HepG2 (cell line): ENCODE data around the gene CAMTA1. TPM values are rescaled to one million over a fixed set of nuclear protein-coding genes. Genes with fewer than 3 reads are reported as not detected.

ENCODE experiments used
- ARNT ChIP-seq: fragments of 450-650 bp; IDR thresholded peaks from 2 replicates; pipeline ENCODE4 v1.6.1; 2017
- CBFB ChIP-seq: sonication (generic); formaldehyde crosslinking; IDR thresholded peaks from 2 replicates; pipeline ENCODE4 v1.4.0; 2020; ENCODE audit warnings: missing genetic modification reagents
- FOXK2 ChIP-seq: fragments of 450-650 bp; IDR thresholded peaks from 2 replicates; pipeline ENCODE4 v1.6.1; 2016
- GFI1 ChIP-seq: sonication (generic); formaldehyde crosslinking; IDR thresholded peaks from 2 replicates; pipeline ENCODE4 v1.5.0; 2020; ENCODE audit warnings: missing genetic modification reagents, mild to moderate bottlenecking, borderline replicate concordance
- GTF3A ChIP-seq: sonication (generic); formaldehyde crosslinking; conservative IDR thresholded peaks from 2 replicates; pipeline ENCODE4 v1.4.0; 2020; ENCODE audit warnings: mild to moderate bottlenecking, missing genetic modification reagents
- HNRNPLL ChIP-seq: fragments of 200-400 bp; formaldehyde crosslinking; IDR thresholded peaks from 2 replicates; pipeline ENCODE4 v1.6.1; 2017; ENCODE audit warnings: mild to moderate bottlenecking, low read depth, low read length; ENCODE audit not compliant: poor library complexity, severe bottlenecking
- PHB2 ChIP-seq: fragments of 450-650 bp; IDR thresholded peaks from 2 replicates; pipeline ENCODE4 v1.6.1; 2018; ENCODE audit not compliant: partially characterized antibody
- SAFB2 ChIP-seq: sonication (generic); formaldehyde crosslinking; IDR thresholded peaks from 2 replicates; pipeline ENCODE4 v1.5.1; 2020; ENCODE audit warnings: missing genetic modification reagents, low read depth, mild to moderate bottlenecking, borderline replicate concordance
- SSRP1 ChIP-seq: IDR thresholded peaks from 2 replicates; pipeline ENCODE4 v1.6.1; 2016; ENCODE audit warnings: control low read depth
- TMF1 ChIP-seq: sonication (generic); formaldehyde crosslinking; IDR thresholded peaks from 2 replicates; pipeline ENCODE4 v1.8.1; 2022; ENCODE audit warnings: low read depth, missing genetic modification reagents
- ZFP62 ChIP-seq: sonication (generic); formaldehyde crosslinking; IDR thresholded peaks from 2 replicates; pipeline ENCODE4 v1.4.0; 2020; ENCODE audit warnings: missing genetic modification reagents
- ZNF510 ChIP-seq: sonication (generic); formaldehyde crosslinking; IDR thresholded peaks from 2 replicates; pipeline ENCODE4 v1.4.0; 2020; ENCODE audit warnings: low read depth, mild to moderate bottlenecking, missing genetic modification reagents
- ZNF703 ChIP-seq: sonication (generic); formaldehyde crosslinking; IDR thresholded peaks from 2 replicates; pipeline ENCODE4 v1.5.1; 2020; ENCODE audit warnings: missing genetic modification reagents, mild to moderate bottlenecking, moderate library complexity, borderline replicate concordance
- ZNF891 ChIP-seq: sonication (generic); formaldehyde crosslinking; IDR thresholded peaks from 2 replicates; pipeline ENCODE4 v1.5.0; 2020; ENCODE audit warnings: mild to moderate bottlenecking, missing genetic modification reagents
- polyA plus RNA-seq, 8 experiments: library from polyadenylated mRNA; depleted of rRNA in 3 of 8; stranded (reverse) in 7 of 8; unstranded in 1 of 8; fragments of >200 nt; fragmentation: Illumina TruSeq in 4 of 8; extraction: Trizol in 4 of 8; gene quantifications; 2 replicates each; pipeline versions ENCODE4 v1.2.1 to v1.2.3, GENCODE V29; 2011 to 2016; ENCODE audit warnings: low read depth in 4 of 8, missing spikeins in 1 of 8, mixed read lengths in 1 of 8; ENCODE audit not compliant: insufficient read depth in 1 of 8
- total RNA-seq, 5 experiments: library from RNA; depleted of rRNA; stranded (reverse); fragments of >200 nt; fragmentation: Illumina TruSeq; extraction: Trizol; gene quantifications; 2 replicates each; pipeline ENCODE4 v1.2.3, GENCODE V29; 2016; ENCODE audit warnings: low read depth in 1 of 5
- TF ChIP-seq, protein P1 (sequence below): sonication (generic); formaldehyde crosslinking; IDR thresholded peaks from 2 replicates; pipeline ENCODE4 v1.5.0; 2020; ENCODE audit warnings: missing genetic modification reagents, mild to moderate bottlenecking, borderline replicate concordance
- TF ChIP-seq, protein P2 (sequence below): sonication (generic); formaldehyde crosslinking; IDR thresholded peaks from 2 replicates; pipeline ENCODE4 v1.4.0; 2020; ENCODE audit warnings: missing genetic modification reagents
- TF ChIP-seq, protein P3 (sequence below): sonication (generic); formaldehyde crosslinking; IDR thresholded peaks from 2 replicates; pipeline ENCODE4 v1.8.1; 2023; ENCODE audit warnings: missing genetic modification reagents, mild to moderate bottlenecking, borderline replicate concordance
- TF ChIP-seq, protein P4 (sequence below): sonication (generic); formaldehyde crosslinking; IDR thresholded peaks from 2 replicates; pipeline ENCODE4 v1.4.0; 2020; ENCODE audit warnings: mild to moderate bottlenecking, low read depth, missing genetic modification reagents
- TF ChIP-seq, protein P5 (sequence below): sonication (generic); formaldehyde crosslinking; IDR thresholded peaks from 2 replicates; pipeline ENCODE4 v1.8.0; 2022; ENCODE audit warnings: missing genetic modification reagents, mild to moderate bottlenecking, inconsistent platforms, borderline replicate concordance

CAMTA1 gene
- total and polyA plus RNA-seq, 2 of the 13 experiments (the other 11 are each of a cell fraction or from before 2014, with no cell fraction given) = 25.0 to 36.4 TPM

DNA sequence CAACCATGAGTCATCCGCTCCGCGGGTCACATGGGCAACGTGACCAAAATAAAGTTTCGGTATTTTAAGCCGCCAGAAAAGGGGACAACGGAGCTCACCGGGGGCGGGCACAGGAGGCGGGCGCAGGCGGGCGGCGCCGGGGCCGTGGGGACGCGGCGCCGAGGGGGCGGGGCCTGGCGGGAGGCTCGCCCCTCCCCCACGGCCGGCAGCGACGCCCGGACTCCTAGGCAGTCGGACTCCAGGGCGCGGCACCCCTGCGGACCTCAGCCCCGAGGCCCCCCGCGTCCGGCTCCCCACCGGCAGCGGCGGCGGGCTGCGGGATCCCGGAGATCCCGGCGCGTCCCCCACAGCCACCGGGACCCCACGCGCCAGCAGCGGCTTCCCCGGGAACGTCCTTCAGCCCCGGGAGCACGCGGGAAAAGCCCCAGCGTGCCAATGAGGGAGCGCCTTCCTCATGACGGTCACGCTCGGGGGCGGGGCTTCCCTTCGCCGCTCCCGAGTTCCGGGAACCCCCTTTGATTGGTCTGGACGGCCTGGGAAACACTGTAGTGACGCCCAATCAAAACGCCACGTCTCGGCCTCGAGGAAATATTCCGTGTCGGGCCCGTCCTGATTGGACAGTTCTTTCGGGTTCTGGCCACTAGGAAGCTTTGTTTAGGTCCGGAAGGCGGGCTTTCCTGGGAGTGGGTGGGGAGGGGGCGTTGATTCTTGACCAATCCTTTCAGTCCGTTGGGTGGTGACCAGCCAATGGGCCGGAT is 515 bp upstream of the CAMTA1 start (continued):
- TF ChIP-seq GFI1 (CRISPR knock-in tag) = peak; percentile 51; the same call in 1 of the 2 replicates
- TF ChIP-seq SAFB2 (CRISPR knock-in tag) = no peak; the same call in 1 of the 2 replicates
- no peak for TF ChIP-seq CBFB (CRISPR knock-in tag)
- TF ChIP-seq, protein P1, sequence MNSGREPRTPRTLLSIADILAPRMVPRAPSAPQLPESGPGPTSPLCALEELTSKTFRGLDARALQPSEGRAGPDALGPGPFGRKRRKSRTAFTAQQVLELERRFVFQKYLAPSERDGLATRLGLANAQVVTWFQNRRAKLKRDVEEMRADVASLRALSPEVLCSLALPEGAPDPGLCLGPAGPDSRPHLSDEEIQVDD = peak; percentile 77; the same call in 1 of the 2 replicates
- TF ChIP-seq PHB2 = no peak
- TF ChIP-seq, protein P2, sequence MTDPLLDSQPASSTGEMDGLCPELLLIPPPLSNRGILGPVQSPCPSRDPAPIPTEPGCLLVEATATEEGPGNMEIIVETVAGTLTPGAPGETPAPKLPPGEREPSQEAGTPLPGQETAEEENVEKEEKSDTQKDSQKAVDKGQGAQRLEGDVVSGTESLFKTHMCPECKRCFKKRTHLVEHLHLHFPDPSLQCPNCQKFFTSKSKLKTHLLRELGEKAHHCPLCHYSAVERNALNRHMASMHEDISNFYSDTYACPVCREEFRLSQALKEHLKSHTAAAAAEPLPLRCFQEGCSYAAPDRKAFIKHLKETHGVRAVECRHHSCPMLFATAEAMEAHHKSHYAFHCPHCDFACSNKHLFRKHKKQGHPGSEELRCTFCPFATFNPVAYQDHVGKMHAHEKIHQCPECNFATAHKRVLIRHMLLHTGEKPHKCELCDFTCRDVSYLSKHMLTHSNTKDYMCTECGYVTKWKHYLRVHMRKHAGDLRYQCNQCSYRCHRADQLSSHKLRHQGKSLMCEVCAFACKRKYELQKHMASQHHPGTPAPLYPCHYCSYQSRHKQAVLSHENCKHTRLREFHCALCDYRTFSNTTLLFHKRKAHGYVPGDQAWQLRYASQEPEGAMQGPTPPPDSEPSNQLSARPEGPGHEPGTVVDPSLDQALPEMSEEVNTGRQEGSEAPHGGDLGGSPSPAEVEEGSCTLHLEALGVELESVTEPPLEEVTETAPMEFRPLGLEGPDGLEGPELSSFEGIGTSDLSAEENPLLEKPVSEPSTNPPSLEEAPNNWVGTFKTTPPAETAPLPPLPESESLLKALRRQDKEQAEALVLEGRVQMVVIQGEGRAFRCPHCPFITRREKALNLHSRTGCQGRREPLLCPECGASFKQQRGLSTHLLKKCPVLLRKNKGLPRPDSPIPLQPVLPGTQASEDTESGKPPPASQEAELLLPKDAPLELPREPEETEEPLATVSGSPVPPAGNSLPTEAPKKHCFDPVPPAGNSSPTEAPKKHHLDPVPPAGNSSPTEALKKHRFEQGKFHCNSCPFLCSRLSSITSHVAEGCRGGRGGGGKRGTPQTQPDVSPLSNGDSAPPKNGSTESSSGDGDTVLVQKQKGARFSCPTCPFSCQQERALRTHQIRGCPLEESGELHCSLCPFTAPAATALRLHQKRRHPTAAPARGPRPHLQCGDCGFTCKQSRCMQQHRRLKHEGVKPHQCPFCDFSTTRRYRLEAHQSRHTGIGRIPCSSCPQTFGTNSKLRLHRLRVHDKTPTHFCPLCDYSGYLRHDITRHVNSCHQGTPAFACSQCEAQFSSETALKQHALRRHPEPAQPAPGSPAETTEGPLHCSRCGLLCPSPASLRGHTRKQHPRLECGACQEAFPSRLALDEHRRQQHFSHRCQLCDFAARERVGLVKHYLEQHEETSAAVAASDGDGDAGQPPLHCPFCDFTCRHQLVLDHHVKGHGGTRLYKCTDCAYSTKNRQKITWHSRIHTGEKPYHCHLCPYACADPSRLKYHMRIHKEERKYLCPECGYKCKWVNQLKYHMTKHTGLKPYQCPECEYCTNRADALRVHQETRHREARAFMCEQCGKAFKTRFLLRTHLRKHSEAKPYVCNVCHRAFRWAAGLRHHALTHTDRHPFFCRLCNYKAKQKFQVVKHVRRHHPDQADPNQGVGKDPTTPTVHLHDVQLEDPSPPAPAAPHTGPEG (CRISPR knock-in tag) = no peak
- TF ChIP-seq ZNF510 (CRISPR knock-in tag) = 0 out of 2 replicates have a peak, but pooled peaks have one; percentile 15
- no peak for TF ChIP-seq FOXK2
- TF ChIP-seq ARNT = no peak
- TF ChIP-seq TMF1 (CRISPR knock-in tag) = no peak; the same call in 1 of the 2 replicates
- peak; percentile 89; the same call in 1 of the 2 replicates for TF ChIP-seq ZNF891
- no peak for TF ChIP-seq ZFP62 (CRISPR knock-in tag)
- TF ChIP-seq SSRP1 (CRISPR knock-in tag) = no peak
- peak; percentile 13 for TF ChIP-seq HNRNPLL
- TF ChIP-seq, protein P3, sequence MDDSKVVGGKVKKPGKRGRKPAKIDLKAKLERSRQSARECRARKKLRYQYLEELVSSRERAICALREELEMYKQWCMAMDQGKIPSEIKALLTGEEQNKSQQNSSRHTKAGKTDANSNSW (CRISPR knock-in tag) = peak; percentile 96; the same call in 1 of the 2 replicates
- TF ChIP-seq, protein P4, sequence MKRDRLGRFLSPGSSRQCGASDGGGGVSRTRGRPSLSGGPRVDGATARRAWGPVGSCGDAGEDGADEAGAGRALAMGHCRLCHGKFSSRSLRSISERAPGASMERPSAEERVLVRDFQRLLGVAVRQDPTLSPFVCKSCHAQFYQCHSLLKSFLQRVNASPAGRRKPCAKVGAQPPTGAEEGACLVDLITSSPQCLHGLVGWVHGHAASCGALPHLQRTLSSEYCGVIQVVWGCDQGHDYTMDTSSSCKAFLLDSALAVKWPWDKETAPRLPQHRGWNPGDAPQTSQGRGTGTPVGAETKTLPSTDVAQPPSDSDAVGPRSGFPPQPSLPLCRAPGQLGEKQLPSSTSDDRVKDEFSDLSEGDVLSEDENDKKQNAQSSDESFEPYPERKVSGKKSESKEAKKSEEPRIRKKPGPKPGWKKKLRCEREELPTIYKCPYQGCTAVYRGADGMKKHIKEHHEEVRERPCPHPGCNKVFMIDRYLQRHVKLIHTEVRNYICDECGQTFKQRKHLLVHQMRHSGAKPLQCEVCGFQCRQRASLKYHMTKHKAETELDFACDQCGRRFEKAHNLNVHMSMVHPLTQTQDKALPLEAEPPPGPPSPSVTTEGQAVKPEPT (CRISPR knock-in tag) = peak; percentile 86
- peak; percentile 38; the same call in 1 of the 2 replicates for TF ChIP-seq ZNF703
- TF ChIP-seq, protein P5, sequence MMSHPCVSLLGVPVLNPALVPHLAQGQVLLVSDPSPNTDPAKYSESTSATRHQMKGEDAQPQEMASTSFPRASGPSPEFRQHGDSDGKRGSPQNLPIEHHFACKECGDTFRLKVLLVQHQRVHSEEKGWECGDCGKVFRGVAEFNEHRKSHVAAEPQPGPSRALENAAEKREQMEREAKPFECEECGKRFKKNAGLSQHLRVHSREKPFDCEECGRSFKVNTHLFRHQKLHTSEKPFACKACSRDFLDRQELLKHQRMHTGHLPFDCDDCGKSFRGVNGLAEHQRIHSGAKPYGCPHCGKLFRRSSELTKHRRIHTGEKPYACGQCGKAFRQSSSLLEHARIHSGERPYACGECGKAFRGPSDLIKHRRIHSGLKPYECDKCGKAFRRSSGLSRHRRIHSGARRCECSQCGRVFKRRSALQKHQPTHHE (CRISPR knock-in tag) = no peak
- TF ChIP-seq GTF3A = no peak
